HG02938 (cell line): ENCODE data around the gene SPDYE4.

ENCODE experiments used
- ATAC-seq: cut with Tn5 transposase; IDR thresholded peaks from one replicate; pipeline ENCODE4 v1.9.1; 2021; ENCODE audit warnings: mild to moderate bottlenecking, moderate library complexity; ENCODE audit not compliant: unreplicated experiment

Gene SPDYE4

GRCh38 chr17:8785547-8786413 lies 27.4 kb upstream of the SPDYE4 start:
- ATAC-seq, result no peak

GRCh38 chr17:8782176-8782575 lies 23.8 kb upstream of the SPDYE4 start:
- no peak for ATAC-seq

GRCh38 chr17:8781776-8782175 lies 23.4 kb upstream of the SPDYE4 start:
- no peak for ATAC-seq

GRCh38 chr17:8776881-8777280 lies 18.5 kb upstream of the SPDYE4 start:
- ATAC-seq, result no peak

GRCh38 chr17:8776248-8776647 lies 17.9 kb upstream of the SPDYE4 start:
- no peak for ATAC-seq

GRCh38 chr17:8766731-8767130 lies 8.4 kb upstream of the SPDYE4 start:
- ATAC-seq, result no peak

GRCh38 chr17:8762012-8762411 lies 3.7 kb upstream of the SPDYE4 start:
- no peak for ATAC-seq

GRCh38 chr17:8757189-8757588 lies 1.2 kb downstream of the SPDYE4 start:
- ATAC-seq, result no peak

GRCh38 chr17:8755590-8756255 lies 2.6 kb downstream of the SPDYE4 start:
- no peak for ATAC-seq

- ATAC-seq, result no peak
These were observed 3.5 kb downstream of the SPDYE4 start for GRCh38 chr17:8754890-8755289.

GRCh38 chr17:8753976-8754440 lies 4.3 kb downstream of the SPDYE4 start:
- ATAC-seq, result no peak

GRCh38 chr17:8753136-8753975 lies 5.0 kb downstream of the SPDYE4 start:
- ATAC-seq, result no peak

GRCh38 chr17:8749616-8750015 lies 8.7 kb downstream of the SPDYE4 start:
- no peak for ATAC-seq

- no peak for ATAC-seq
These were observed 10.6 kb downstream of the SPDYE4 start for GRCh38 chr17:8747742-8748141.

- no peak for ATAC-seq
These were observed 11.7 kb downstream of the SPDYE4 start for GRCh38 chr17:8746501-8747236.

GRCh38 chr17:8745586-8746500 lies 12.5 kb downstream of the SPDYE4 start:
- ATAC-seq, result no peak

GRCh38 chr17:8744086-8744785 lies 14.1 kb downstream of the SPDYE4 start:
- no peak for ATAC-seq

- ATAC-seq, result no peak
These were observed 15.5 kb downstream of the SPDYE4 start for GRCh38 chr17:8742819-8743218.

- no peak for ATAC-seq
These were observed 16.1 kb downstream of the SPDYE4 start for GRCh38 chr17:8742274-8742673.
